Muscle layer of duodenum (tissue), 2 donors: ENCODE measurements around the gene FARP1.

ENCODE experiments used
- H3K27ac ChIP-seq: one replicate; pipeline ENCODE4 v1.7.0; 2013; ENCODE audit warnings: mild to moderate bottlenecking, low read length
- H3K27me3 ChIP-seq: one replicate; pipeline ENCODE4 v1.7.0; 2013; ENCODE audit warnings: low read depth, mild to moderate bottlenecking, control low read depth, low read length
- H3K36me3 ChIP-seq, 2 donors: one replicate each; pipeline ENCODE4 v1.7.0; 2013; ENCODE audit warnings: low read length in 2 of 2, control low read depth in 1 of 2, mild to moderate bottlenecking in 1 of 2; ENCODE audit not compliant: insufficient read depth in 2 of 2, control insufficient read depth in 1 of 2
- H3K4me1 ChIP-seq, 2 donors: one replicate each; pipeline ENCODE4 v1.7.0; 2013; ENCODE audit warnings: low read length in 2 of 2, mild to moderate bottlenecking in 2 of 2, control low read depth in 1 of 2, moderate library complexity in 1 of 2; ENCODE audit not compliant: insufficient read depth in 2 of 2, control insufficient read depth in 1 of 2
- H3K4me3 ChIP-seq, 2 donors: one replicate each; pipeline ENCODE4 v1.7.0; 2013; ENCODE audit warnings: low read length in 2 of 2, low read depth in 1 of 2, mild to moderate bottlenecking in 1 of 2
- H3K9me3 ChIP-seq, 2 donors: one replicate each; pipeline ENCODE4 v1.7.0; 2013; ENCODE audit warnings: low read length in 2 of 2, control low read depth in 1 of 2, mild to moderate bottlenecking in 1 of 2; ENCODE audit not compliant: control insufficient read depth in 1 of 2
- donor health status: healthy.

FARP1 gene

DNA sequence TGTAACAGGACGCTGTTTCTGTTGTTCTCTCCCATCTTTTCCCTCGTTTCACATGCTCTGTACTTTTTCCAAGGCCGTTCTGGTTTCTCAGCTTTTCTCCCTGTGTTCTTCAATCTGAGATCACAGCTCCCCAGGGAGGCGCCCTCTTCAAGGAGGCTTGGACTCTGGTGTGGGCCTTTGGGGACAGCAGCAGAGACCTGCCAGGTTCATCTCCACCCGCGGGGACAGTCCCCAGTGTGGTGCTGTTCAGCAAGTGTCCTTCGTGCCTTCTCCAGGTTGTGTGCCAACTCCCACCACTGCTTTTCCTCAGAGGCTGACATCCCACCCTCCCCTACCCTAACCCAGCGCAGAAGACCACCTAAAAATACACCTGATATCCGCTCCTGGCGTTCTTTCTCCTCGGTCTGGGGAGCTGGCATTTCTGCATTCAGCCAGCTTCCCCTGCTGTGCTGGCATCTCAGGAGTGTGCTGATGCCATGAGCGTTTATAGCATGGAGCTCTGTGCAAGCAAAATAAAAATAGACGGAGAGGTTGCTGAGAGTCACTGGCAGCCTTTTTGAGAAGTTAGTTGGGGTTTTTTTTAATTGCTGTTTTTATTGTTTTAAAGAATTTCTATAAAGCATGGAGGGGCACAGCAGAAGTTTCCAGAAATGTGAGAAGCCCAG, 284.6 kb downstream of the FARP1 start:
- no peaks in the 10 kb centered on the region for H3K9me3 ChIP-seq

GRCh38 chr13:98428256-98428966, 285.5 kb downstream of the FARP1 start:
- no peaks in the 10 kb centered on the region for H3K4me1 ChIP-seq
- no peaks in the 10 kb centered on the region for H3K9me3 ChIP-seq
- no peak overlapping the region for H3K4me3 ChIP-seq
- H3K36me3 ChIP-seq, result peaks cover 20% of the 10 kb centered on the region in 2 donors
- H3K27ac ChIP-seq, result no peak overlapping the region
- H3K27me3 ChIP-seq, result no peaks in the 10 kb centered on the region

More for the DNA sequence above, 284.6 kb downstream of the FARP1 start:
- H3K36me3 ChIP-seq, result peaks cover 20% of the 10 kb centered on the region in 2 donors
- no peak overlapping the region for H3K27ac ChIP-seq
- no peak overlapping the region for H3K4me3 ChIP-seq
- no peaks in the 10 kb centered on the region for H3K4me1 ChIP-seq
- no peaks in the 10 kb centered on the region for H3K27me3 ChIP-seq

- Histone ChIP-seq H3K27me3 (no peaks in the 10 kb centered on the region), H3K9me3 (no peaks in the 10 kb centered on the region), H3K27ac (no peak overlapping the region), H3K4me1 (no peaks in the 10 kb centered on the region), H3K36me3 (peaks cover 20% of the 10 kb centered on the region in 2 donors), H3K4me3 (no peak overlapping the region)
Observed at GRCh38 chr13:98429081-98429480, 286.2 kb downstream of the FARP1 start.

GRCh38 chr13:98429531-98429930, 286.6 kb downstream of the FARP1 start:
- Histone ChIP-seq H3K27me3 (no peaks in the 10 kb centered on the region), H3K27ac (no peak overlapping the region), H3K9me3 (no peaks in the 10 kb centered on the region), H3K4me1 (no peaks in the 10 kb centered on the region), H3K36me3 (peaks cover 20% of the 10 kb centered on the region in 2 donors), H3K4me3 (no peak overlapping the region)

- Histone ChIP-seq H3K9me3 (no peaks in the 10 kb centered on the region), H3K4me1 (no peaks in the 10 kb centered on the region), H3K27me3 (no peaks in the 10 kb centered on the region), H3K4me3 (no peak overlapping the region), H3K27ac (no peak overlapping the region), H3K36me3 (peaks cover 17 to 20% of the 10 kb centered on the region in 2 donors)
Observed at GRCh38 chr13:98429977-98430736, 287.3 kb downstream of the FARP1 start.

GRCh38 chr13:98432638-98433037, 289.7 kb downstream of the FARP1 start:
- Histone ChIP-seq H3K27ac (no peak overlapping the region), H3K27me3 (no peaks in the 10 kb centered on the region), H3K36me3 (peaks cover 10 to 12% of the 10 kb centered on the region in 2 donors), H3K9me3 (no peaks in the 10 kb centered on the region), H3K4me3 (no peak overlapping the region), H3K4me1 (no peaks in the 10 kb centered on the region)

DNA sequence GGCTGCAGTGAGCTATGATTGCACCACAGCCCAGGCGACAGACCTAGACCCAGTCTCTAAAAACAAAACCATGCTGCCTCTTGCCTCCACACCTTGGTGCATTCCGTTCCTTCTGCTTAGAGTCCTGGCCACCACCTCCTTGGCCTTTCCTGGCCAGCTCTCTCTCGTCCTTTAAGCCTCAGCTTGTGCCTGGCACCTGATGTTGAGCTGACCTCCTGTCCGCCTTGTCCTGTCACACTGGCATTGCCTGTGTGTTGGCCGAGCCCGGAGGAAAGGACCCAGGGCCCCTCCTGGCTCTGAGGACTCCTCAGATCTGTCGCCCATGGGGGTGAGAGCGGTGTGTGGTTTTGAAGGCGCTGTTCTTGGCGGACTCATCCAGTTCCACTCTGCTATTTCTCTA, 290.8 kb downstream of the FARP1 start:
- no peaks in the 10 kb centered on the region for H3K4me1 ChIP-seq
- H3K4me3 ChIP-seq, result no peak overlapping the region
- H3K36me3 ChIP-seq, result peaks cover 2 to 4% of the 10 kb centered on the region in 2 donors
- no peak overlapping the region for H3K27ac ChIP-seq
- H3K9me3 ChIP-seq, result no peaks in the 10 kb centered on the region
- H3K27me3 ChIP-seq, result no peaks in the 10 kb centered on the region

- Histone ChIP-seq H3K36me3 (peaks cover 0 to 4% of the 10 kb centered on the region in 2 donors), H3K27ac (no peak overlapping the region), H3K27me3 (no peaks in the 10 kb centered on the region)
Observed at GRCh38 chr13:98434060-98434459, 291.2 kb downstream of the FARP1 start.

GRCh38 chr13:98435376-98435775, 292.5 kb downstream of the FARP1 start:
- no peaks in the 10 kb centered on the region for H3K4me1 ChIP-seq
- H3K4me3 ChIP-seq, result no peak overlapping the region
- no peaks in the 10 kb centered on the region for H3K27me3 ChIP-seq
- H3K36me3 ChIP-seq, result peaks cover 6% of the 10 kb centered on the region in 2 donors
- H3K9me3 ChIP-seq, result no peaks in the 10 kb centered on the region
- H3K27ac ChIP-seq, result no peak overlapping the region

More at GRCh38 chr13:98434060-98434459, 291.2 kb downstream of the FARP1 start:
- no peak overlapping the region for H3K4me3 ChIP-seq
- H3K4me1 ChIP-seq, result no peaks in the 10 kb centered on the region
- no peaks in the 10 kb centered on the region for H3K9me3 ChIP-seq

DNA sequence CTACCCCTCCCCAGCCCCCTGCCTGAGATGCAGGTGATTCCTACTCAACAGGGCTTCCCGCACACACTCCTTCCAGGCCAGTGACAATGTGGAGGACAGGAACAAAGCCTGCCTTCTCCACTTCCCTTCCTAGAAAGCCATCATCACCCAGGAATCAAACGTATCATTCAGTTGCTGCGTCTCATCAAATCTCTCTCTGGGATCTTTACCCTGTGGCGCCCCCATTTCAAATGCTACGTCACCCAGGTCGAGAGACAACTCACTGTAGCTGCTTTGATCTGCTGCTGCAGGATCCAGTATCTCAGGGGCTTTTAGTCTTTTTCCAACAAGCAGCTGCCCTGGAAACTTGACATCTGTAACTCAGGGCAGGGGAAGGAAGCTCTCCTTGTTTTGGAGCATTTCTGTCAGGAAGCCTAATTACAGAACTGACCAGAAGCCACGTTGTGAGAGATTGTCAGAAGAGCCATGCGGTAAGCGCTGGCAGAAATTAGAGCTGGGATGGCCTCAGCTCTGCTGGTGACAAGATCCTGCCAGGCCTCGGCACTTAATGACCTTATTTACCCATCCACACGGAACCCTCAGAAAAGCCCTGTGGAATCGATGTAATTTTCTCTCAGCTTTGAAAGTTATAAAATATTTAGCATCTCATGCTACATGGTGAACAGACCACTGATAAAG, 293.5 kb downstream of the FARP1 start:
- peaks cover 10% of the 10 kb centered on the region in 2 donors for H3K36me3 ChIP-seq

More for the DNA sequence above, 293.5 kb downstream of the FARP1 start:
- Histone ChIP-seq H3K27ac (no peak overlapping the region), H3K4me1 (no peaks in the 10 kb centered on the region), H3K4me3 (no peak overlapping the region), H3K27me3 (no peaks in the 10 kb centered on the region), H3K9me3 (no peaks in the 10 kb centered on the region)
